NK-92 treated with Interleukin-12 subunit alpha and Interleukin-12 subunit beta, amount 100 ng/mL, for 24 hours (cell line): ENCODE results near the gene CACNA1C.
"Not testable (repeated sequence)": the region's sequence is repeated elsewhere in the genome, so short reads cannot be mapped to it uniquely, and the experiment has no call there.

Experiments used
- DNase-seq: peaks from one replicate; lab custom pipeline; 2025; lab: John Stamatoyannopoulos, UW

The CACNA1C gene

DNA sequence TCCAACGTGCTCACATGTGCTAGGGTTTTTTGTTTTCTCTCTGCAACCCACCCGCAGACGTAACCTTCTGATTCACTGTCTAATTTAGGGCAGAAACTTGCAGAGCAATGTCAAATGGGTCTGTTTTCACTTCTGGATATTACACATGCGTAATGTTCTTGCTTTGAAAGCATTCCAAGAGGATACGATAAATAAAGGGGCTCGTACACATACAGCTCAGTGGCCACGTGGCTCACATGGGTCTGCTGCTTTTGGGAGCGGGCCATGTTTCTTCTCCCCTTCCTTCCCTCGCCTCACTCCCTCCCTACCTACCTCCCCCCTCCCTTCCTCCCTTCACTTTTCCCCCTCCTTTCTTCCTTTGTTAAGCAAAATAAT is 23.4 kb downstream of the CACNA1C start:
- no peak for DNase-seq

DNA sequence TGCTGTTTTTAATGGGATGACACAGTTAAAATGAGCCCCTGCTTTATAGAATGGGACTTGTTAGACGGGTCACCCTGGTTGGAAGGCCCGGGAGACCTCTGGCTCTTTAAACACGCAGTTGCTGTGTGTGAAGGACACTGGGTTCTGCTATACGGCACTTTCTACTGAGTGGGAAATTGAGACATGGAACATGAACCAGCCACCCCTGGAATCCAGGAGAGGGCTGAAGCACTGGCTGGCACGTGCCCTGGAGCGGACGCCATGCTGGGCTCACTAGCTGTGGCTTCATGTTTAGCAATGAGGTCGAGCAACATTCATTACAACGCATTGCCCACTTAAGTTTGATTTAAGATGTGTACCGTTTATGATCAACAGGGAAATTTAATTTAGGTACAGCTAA is 23.9 kb downstream of the CACNA1C start:
- no peak for DNase-seq

DNA sequence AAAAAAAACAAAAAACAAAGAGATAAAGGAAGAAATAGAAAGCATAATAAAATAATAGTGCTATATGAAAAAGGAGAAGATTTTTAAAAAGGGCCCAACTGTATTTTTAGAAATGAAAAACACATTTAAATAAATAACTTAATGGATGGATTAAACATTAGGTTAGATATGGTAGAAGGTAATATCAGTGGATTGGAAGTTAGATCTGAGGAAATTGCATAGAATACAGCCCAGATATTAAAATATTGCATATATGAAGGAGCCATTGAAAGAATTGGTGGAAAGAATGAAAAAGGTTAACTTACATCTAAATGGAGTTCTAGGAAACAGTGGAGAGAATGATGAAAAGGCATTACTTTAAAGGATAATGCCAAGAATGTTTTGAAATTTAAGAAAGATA is 27.8 kb downstream of the CACNA1C start:
- no peak for DNase-seq

DNA sequence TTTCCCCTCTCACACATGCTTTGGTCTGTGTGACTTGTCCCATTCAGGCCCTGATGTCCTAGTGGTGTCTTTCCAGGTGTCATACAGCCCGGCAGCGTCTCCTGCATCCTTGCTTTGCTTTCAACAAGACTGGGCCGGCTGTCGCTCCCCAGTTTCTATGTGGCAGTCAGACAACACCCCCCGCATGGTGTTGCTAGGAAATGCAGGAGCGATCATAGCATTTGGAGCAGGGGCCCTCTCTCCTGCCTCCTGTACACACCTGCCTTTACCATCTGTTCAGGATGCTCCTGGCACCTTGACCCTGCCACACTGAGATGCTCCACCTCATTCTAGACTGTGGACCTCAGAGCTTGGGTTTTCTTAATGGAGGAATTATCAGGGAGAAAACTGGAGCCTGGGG is 29.5 kb downstream of the CACNA1C start:
- no peak for DNase-seq

DNA sequence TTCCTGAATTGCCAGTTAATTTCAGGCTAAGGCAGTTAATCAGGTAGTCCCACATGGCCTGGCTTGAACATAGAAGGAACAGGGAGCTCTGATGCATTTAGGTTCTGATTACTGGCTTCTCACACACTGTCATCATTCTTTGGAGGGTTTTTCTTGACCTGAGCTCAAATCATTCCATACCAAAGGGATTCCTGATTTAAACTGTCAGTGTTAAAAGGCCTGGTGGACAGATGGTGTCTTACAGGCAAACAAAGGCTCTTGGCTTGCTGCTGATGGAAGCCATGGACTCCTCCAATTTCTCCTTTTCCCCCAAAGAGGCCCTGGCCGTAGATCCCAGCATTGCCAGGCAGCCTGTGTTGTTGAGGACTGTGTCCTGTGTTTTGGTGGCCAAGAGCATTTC is 30.2 kb downstream of the CACNA1C start:
- no peak for DNase-seq

DNA sequence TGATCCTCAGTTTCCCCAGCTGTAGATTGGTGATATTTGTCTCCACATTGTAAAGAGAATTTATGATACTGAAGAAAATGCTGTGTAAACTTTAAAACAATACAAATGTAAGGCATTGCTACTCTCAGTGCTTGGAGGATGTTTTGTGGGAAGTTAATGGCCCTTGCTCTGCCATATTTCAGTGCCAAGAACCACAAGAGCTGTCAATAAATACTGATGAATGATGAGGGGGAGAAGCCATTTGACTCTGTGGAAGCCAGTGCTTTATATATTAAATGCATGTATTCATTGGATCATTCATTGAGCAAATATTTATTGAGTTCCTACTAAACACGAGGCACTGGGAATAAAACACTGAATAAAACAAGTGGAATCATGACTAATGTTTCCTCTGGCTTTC is 30.8 kb downstream of the CACNA1C start:
- DNase-seq = no peak

DNA sequence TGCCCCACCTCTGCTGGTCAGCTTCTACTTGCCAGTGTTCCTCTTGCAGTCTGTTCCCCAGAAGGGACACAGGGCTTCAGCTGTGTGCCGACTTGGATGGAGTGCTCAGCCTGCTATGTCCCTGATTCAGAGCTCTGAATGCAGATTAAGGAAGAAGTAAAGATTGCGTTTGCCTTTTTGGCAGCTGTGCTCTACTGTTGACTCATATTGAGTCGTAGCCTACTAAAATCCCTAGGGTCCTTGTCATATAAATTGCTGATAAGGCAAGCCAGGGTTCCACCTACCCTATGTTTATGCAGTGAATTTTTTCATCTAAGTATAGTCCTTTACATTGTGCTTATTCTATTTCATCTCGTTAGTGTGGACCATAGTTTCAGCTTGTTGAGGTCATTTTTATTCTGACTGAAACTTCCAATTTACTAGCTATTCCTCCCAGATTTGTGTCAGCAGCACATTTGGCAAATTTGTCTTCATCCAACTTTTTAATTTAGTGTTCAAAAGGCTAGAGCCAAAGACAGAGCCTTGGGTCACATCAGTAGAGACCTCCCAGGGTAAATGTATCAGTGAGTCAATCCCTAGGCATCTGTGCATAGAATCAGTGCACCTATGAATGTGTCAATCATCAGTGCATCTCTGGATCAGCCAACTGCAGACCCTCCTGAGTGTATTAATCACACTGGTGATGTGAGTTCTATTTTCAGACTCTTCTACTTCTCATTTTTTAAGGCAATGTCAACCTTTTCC is 31.9 kb downstream of the CACNA1C start:
- DNase-seq = no peak

DNA sequence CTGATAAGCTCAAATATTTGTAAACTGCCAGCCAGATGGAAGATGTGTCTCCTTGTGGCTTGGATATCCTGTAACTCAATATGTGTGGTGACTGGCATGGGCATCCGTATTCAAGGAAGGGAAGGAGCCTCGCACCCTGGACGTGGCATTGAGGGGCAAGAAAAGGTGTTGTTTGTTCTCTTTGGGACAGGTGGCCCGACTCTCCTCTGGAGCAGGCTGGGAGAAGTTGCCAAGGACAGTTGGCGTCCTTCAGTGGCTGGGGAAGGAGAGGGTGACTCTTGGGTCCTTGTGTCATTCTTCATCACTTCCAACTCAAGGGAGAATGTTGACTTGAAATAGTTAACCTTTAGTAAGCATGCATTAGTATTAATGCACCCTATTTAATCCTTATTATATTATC is 39.6 kb downstream of the CACNA1C start:
- DNase-seq = no peak

DNA sequence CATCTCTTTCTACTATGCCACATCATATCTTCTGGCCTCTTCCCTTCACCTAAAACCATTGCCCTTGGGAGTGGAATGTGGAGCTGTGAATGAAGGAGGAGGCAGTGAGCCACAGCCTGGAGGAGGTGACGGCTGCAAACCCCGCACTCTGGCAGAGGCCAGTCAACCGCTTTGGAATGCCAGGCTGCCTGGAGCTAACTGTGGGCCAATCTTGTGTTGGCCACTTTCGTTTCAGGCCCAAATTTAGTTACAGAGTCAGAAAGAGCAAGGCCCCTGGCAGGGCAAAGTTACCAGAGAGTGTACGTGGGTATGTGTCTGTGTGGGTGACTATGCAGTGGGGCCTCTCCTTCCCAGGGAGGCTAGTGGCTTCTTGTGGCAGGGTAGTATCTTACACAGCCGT is 40.1 kb downstream of the CACNA1C start:
- no peak for DNase-seq

DNA sequence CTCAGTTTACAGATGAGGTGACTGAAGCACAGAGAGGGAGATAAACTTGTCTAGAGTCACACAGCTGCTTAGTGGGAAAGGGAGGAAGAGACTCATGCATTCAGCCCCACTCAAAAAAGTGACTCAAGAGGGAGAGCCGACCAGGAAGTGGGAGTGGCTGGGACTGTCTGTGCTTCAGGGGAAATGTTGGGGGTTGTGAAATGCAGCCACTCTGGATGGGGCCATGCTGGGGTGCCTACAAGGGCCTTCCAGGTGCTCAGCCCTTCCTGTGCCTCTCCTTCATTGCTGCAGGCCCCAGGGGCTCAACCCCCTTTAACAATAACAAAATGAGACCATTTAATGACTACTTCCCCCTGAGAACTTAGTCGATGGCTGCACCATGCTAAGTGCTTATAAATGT is 41.8 kb downstream of the CACNA1C start:
- no peak for DNase-seq

DNA sequence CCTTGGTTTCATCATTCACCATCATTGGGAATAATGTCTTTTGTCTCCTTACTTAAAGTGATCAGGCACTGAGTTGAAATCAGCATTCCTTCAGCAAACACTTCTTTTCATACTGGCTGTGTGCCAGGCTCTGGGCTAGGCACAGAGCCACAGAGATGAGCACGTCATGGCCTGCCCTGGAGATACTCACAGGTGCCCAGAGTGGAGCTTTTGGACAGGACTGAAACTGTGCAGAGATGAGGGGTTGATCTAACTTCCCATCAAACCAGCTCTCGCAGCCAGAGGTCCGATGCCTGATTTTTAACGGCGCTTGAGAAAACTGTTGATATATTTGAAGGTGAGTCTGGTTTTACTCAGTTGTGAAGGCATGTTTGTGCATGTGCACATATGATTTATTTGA is 43.1 kb downstream of the CACNA1C start:
- DNase-seq = no peak

DNA sequence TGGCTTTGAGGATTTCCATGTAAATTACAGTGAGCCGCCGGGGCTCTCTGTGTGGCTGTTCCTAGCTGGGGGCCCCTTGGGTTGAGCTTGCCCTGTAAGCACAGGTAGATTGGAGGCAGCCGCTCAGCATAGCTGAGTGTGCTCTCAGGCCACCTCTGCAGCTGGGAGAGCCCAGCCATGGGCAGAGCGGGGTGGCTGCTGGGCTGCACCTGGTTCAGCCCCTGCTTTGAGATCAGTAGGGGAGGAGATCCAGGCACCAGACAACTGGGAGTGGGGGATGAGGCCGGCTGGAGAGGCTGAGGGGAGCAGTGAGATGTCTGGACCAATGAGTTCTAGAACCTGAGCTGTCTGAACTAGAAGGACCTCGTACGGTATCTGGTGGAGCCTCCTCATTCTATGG is 44.8 kb downstream of the CACNA1C start:
- no peak for DNase-seq

DNA sequence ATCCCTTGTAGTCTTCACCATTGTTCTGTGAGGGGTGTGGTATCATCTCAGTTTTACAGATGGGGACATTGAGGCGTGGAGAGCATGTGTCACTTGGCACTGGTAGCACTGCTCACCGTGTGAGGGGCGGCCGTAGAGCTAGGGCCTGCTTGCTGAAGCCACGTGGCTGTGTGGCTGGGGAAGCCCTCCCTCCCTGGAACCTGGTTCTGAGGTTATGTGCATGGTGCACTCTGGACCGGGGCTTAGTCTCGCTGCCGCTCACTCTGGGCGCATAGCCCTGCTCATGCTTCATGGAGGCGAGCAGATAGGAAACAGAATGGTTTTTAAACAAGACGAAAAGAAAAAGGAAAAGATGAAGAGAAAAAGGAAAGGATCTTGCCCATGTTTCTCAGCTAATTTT is 46.1 kb downstream of the CACNA1C start:
- no peak for DNase-seq

DNA sequence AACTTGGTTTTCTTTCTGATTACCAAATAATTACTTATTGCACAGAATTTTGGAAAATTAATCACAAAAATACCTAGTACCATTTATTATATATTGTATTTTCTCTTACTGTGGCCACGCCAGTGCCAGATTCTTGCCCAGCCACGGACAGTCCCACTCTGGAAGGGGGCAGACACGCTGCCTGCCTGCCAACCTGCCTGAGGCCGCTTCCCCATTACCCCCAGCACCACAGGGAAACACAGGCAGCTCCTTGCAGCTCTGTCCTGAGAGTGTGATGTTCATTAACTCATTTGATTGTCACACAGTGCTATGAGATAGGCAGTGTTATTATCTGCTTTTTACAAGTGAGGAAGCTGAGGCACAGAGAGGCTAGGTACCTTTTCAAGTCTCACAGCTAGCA is 46.8 kb downstream of the CACNA1C start:
- no peak for DNase-seq

DNA sequence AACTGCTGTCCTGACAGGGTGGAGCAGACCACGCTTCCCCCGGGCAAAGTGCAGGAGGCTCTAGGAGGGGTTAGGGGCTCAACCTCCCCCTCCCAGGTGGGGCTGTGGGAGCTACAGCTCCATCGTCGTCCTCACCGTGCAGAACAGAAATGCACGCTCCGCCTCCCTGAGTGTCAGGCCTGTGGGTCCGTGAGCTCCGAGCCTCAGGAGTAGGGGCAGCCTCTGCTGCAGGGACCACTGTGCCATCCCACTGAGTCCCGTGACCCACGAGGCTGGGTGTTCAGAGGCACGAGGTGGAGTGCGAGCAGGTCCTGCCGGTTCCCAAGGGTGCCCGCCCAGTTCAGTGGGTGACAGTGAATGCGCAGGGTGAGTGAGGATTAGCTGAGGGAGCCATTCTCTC is 48.6 kb downstream of the CACNA1C start:
- no peak for DNase-seq

DNA sequence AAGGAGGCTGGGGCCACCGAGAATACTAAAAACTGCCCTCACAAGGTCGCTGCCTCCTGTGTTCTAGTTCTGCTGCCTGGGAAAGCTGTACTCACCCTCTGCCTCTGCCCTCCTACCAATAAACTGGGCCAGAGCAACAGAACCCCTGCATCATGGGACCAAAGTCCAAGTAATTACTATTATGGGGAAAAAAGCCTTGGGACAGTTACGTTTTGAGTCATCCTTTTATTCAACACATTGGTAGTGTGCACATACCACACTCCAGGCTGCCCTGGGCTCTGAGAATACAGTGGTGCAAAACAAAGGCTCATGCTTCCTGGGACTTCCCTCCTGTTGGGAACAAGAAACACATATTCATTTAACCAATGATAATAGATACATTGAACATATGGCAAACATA is 49.0 kb downstream of the CACNA1C start:
- no peak for DNase-seq

DNA sequence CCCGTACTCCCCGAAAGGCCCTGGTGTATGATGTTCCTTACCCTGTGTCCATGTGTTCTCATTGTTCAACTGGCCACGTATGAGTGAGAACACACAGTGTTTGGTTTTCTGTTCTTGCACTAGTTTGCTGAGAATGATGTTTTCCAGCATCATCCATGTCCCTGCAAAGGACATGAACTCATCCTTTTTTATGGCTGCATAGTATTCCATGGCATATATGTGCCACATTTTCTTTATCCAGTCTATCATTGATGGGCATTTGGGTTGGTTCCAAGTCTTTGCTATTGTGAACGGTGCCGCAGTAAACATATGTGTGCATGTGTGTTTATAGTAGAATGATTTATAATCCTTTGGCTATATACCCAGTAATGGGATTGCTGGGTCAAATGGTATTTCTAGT is 49.9 kb downstream of the CACNA1C start:
- DNase-seq = not testable (repeated sequence)

DNA sequence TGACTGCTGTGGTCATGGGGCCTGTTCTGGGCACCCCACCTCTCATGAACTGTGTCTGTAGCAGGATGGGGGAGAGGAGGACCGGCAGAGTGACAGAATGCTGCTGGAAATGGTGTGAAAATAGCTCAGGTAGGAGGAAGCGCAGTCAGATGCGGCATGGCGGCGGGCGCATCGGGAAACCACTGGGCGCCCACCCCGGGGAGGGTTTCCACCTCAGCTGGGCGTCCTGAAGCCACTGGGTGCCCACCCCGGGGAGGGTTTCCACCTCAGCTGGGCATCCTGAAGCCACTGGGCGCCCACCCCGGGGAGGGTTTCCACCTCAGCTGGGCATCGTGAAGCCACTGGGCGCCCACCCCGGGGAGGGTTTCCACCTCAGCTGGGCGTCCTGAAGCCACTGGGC is 52.6 kb downstream of the CACNA1C start:
- DNase-seq = not testable (repeated sequence)

DNA sequence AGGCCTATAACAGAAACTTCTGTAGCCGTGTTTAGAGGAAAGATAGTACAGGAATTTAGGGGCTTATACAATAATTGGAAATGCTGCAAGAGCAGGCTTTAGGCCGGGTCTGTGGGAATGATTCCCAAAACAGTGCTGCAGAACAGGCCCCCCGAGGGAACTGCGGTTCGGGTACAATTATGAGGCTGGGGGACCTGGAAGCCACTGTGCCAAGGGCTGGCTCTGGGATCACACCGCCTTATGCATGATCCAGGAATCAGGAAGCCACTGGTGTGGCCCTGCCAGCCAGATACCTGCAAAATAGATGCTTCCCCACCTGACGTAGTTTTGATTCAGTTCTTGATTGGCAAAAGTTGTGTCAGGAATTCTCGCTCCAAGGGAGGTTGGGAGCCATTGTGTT is 55.4 kb downstream of the CACNA1C start:
- no peak for DNase-seq

DNA sequence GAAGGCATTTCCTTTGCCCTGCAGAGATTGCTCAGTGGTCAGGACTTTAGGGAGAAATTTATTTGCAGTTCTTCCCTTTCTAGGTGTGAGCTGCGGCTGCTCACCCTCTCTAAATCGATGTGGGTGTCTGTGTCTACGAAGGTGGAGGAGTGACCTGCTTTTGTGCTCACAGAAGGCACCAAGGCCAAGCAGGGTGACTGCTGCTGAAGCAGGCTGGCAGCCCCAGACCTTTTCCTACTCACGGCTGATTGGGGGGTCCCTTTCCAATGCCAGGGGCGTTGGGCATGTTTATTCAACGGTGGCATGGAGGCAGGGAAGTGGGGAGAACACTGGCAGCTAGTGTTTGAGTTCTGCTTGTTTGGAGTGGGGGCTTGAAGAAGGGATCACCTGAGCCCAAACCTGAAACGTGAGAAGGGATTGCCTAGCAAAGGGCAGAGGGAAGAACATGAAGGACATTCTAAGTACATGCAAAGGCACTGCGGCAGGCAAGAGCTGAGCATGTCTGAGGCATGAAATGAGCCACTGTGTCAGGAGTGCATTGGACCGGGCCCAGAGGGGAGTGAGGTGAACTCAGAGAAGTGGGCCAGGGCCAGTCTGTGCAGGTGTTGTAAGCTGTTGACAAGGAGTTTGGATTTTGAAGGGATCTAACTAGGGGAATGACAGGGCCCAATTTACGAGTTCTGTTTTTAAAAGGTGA is 56.3 kb downstream of the CACNA1C start:
- no peak for DNase-seq

DNA sequence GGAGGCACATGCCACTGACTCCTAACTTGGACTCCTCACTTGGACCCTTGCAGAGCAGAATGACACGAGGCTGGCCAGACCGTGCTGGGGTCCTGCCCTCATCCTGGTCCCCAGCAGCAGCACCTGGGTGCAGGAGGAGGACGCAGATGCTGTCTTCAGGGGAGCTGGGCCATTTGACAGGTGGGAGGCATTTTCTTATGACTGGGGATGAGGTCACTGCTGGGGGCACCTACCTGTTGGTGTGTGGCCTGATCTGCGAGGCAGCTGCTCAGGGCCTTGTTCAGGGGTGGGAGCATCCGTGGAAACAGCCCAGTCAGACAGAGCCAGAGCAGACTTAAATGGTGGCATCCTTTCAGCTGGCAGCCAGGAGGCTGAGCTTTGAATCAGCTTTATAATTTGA is 57.3 kb downstream of the CACNA1C start:
- no peak for DNase-seq

DNA sequence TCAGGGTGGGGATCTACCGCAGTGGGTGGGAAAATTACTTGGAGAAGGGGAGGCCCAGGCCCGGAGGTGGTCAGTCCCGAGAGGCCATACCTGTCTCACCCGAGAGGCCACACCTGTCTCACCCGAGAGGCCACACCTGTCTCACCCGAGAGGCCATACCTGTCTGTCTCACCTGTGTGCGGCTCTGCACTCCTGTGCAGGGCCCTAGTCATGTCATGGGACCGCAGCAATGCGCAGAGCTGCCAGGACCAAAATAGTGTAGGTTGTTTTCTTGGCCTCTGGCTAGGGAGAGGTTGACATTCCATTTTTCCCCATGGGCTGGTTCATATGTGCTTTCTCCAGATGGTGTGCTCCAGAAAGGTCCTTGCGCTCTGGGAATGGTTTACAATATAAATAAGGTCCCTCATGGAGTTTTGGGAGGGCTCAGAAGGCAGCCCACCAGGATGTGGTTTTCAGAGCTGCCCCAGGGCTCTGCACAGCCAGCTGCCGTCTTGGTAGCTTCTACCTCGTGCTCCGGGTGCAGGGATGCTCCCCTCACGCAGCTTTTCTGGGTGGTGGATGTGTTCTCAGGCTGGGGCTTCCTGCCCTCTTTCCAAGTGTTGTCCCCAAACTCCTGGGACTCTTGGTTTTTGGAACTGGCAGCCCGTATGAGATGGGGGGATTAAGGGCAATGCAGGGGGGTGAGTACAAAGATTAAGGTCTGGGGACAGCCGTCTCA is 58.2 kb downstream of the CACNA1C start:
- DNase-seq = no peak

DNA sequence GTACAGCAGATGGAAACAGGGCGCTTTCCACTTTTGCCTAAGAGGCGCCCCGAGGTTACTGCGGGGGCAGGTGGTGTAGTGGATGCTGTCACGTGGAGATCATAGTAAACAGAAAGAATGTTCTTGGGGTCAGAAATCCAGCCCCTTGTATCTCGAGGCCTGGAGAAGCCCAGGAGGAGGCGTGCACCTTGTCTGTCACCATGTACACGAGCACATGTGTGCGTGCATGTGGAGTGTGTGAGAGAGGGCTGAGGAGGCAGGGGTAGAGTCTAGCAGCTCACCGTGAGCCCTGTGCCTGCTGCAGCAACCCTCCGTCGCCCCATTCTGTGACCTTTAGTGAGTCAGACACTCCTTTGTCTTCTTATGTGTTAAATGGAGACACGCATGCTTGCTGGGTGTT is 59.0 kb downstream of the CACNA1C start:
- no peak for DNase-seq
